Fibroblast of pulmonary artery (primary cell): ENCODE data around the gene CGREF1.

Experiments used
- DNase-seq: peaks from one replicate; pipeline ENCODE4 v3.0.0-alpha.2; 2010; ENCODE audit warnings: low read depth
- H3K4me3 ChIP-seq: replicated peaks from 2 replicates; pipeline ENCODE4 v1.5.1; 2011; ENCODE audit warnings: low read depth, mild to moderate bottlenecking, control low read depth, low read length, moderate library complexity
- CTCF ChIP-seq: IDR thresholded peaks from 2 replicates; pipeline ENCODE4 v1.5.1; 2011; ENCODE audit warnings: mild to moderate bottlenecking, control low read depth, low read length, inconsistent platforms; ENCODE audit errors: missing control alignments

The CGREF1 gene

GRCh38 chr2:27091746-27092695, 26.9 kb downstream of the CGREF1 start:
- no peak for TF ChIP-seq CTCF
- no peak for DNase-seq
- H3K4me3 ChIP-seq = no peak overlapping the region

- no peak for TF ChIP-seq CTCF
- H3K4me3 ChIP-seq = no peak overlapping the region
- DNase-seq = no peak
These were observed 29.6 kb downstream of the CGREF1 start for GRCh38 chr2:27089111-27089954.

- no peak for DNase-seq
- no peak for TF ChIP-seq CTCF
- H3K4me3 ChIP-seq = no peak overlapping the region
These were observed 30.3 kb downstream of the CGREF1 start for GRCh38 chr2:27088634-27089033.

GRCh38 chr2:27087823-27088410, 31.0 kb downstream of the CGREF1 start:
- no peak overlapping the region for H3K4me3 ChIP-seq
- DNase-seq = no peak
- no peak for TF ChIP-seq CTCF

- no peak for TF ChIP-seq CTCF
- H3K4me3 ChIP-seq = peak within 1 kb of the TSS; percentile 45
- no peak for DNase-seq
These were observed 32.0 kb downstream of the CGREF1 start, which contains the start of gene KHK for GRCh38 chr2:27086724-27087593. KHK (plus strand) TSS chr2:27086772; CDS start chr2:27087260, 488 bp downstream.
